NCI-H1417 (cell line): ENCODE measurements around the gene CACFD1.

Experiments
- DNase-seq, 3 experiments: peaks; one replicate each; lab custom pipeline; 2025; lab: John Stamatoyannopoulos, UW

Gene CACFD1

DNA sequence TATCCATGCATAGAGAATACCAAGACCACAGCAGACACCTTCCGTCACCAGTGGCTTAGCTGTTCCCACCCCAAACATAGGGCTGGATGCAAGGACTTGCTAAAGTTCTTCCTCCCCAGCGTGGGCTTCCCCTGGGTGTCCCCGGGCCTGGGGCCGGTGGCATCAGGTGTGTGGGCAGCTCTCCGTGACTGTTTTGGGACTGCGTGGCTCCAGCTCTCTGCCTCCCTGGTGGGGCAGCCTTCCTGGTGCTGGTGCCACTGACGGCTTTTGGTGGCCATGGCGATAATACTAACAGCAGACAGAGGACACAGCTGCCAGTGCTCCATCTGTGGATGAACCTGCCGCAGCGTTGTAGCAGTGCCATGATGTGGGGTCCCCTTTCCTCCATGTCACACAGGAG, 4.9 kb downstream of the CACFD1 start:
- no peak for DNase-seq

DNA sequence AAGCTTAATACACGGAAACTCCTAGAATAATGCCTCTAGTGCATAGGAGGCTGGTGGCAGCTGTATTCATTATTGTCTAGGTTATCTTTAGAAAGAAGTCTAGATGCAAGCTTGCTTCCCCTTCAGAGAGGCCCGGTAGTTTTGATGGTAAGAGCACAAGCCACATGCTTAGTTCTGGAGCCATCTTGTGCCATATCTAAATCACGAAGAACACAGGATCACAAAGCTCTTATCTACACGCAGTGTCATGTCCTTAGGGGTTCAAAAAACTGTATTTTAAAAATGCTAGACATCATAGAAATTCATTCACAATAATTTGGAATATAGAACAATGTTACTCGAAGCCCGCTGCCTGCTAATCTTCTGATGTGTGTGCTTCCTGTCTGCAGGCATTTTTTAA, 6.2 kb downstream of the CACFD1 start:
- no peak for DNase-seq

DNA sequence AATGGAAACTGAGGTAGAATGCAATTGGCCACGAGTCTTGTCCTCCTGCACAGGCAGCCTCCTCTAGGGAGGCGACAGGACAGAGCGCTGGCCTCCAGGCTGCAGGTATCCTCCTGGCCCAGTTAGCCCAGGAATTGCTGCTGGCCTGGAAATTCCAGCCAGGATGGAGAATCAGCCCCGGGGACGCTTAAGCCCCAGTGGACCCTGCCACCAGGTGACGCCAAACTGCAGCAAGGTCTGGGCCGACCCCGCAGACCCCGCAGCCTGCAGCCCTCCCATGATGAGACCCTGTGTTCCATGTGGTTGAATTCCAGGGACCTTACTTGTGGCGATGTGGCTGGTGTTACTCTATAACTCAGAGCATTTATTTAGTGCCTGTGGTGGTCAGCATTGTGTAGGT, 7.3 kb downstream of the CACFD1 start:
- no peak for DNase-seq

DNA sequence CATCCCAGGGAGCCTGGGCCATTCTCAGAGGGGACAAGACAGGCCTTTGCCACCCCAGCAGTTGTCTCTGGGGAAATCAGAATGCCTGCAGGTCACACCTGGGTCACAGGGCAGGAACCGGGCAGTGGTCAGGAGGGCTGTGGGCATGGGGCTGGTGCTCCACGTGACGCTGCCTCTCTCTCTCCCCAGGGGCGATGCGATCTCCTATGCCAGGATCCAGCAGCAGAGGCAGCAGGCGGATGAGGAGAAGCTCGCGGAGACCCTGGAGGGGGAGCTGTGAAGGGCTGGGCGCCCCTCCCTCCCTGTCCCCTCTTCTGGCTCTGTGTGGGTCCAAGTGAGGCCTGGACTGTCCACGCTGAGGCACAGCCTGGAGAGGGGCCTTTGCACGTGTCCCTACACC, 8.6 kb downstream of the CACFD1 start:
- DNase-seq: no peak

- no peak for DNase-seq
Measured at GRCh38 chr9:133468777-133469421, 9.1 kb downstream of the CACFD1 start.

DNA sequence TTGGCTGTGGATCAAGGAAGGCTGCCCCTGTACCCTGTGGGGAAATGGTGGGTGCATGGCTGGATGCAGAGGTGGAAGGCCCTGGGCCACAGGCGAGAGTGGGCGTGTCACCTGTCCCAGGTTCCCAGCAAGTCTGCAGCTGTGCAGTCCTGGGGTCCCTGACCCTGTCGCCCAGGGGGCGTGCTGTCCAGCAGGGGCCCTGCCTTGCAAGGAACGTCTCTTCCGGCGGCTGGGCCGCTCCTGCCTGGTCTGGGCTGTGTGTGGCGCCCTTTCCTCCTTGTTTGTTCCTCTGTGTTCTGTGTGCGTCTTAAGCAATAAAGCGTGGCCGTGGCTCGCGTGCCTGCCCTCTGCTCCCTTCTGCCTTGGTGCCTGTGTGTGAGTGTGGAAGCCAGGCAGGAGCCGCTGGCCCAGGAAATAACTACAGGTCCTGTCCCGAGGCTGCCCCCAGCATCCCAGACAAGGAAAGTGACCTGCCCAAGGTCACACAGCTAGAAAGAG, 10.7 kb downstream of the CACFD1 start:
- no peak for DNase-seq

DNA sequence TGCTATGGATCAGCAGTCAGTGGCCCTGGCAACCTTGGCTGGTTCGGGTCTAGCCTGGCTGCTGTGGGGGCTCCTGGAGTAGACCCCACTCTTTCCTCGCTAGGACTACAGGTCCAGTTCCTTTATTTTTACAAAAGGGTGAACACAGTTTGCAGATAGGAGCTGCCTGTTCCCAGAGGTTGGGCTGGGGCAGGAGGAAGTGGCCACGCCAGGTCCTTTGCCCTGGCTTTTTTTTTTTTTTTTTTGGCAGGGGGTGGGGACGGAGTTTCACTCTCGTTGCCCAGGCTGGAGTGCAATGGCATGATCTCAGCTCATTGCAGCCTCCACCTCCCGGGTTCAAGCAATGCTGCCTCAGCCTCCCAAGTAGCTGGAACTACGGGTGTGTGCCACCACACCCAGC, 11.2 kb downstream of the CACFD1 start:
- no peak for DNase-seq

DNA sequence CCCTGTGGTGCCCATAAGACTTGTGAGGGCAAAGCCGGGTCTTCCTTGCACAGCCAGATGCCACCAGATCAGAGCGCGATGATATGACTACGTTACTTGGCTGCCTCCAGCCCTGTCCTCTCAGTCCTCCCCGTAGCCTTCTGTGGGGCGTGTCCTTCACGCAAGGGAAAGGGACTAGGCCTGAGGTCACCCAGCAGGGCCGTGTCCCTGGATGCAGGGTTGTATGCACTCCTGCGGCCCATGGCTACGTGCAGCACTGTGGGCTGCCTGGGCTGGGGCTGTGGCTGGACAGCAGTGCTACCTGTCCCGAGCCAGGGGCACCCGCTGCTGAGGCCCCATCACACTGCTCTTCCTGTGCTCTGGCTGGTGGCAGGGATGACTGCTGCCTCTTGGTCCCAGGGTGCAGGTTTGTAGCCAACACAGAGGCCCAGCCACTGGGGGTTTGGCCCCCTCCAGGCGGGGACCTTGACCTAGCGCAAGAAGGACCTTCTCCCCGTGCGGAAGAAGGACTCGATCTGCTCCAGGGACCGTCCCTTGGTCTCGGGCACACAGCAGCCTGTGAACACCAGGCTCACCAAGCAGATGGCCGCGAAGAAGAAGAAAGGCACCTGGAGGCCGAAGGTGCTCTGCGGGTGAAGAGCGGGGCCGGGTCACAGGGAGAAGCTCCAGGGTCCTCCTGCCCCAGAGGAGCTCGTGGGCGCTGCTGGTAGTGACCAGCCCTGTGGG, 11.9 kb downstream of the CACFD1 start:
- DNase-seq: no peak

GRCh38 chr9:133472277-133472645, 12.5 kb downstream of the CACFD1 start:
- no peak for DNase-seq

DNA sequence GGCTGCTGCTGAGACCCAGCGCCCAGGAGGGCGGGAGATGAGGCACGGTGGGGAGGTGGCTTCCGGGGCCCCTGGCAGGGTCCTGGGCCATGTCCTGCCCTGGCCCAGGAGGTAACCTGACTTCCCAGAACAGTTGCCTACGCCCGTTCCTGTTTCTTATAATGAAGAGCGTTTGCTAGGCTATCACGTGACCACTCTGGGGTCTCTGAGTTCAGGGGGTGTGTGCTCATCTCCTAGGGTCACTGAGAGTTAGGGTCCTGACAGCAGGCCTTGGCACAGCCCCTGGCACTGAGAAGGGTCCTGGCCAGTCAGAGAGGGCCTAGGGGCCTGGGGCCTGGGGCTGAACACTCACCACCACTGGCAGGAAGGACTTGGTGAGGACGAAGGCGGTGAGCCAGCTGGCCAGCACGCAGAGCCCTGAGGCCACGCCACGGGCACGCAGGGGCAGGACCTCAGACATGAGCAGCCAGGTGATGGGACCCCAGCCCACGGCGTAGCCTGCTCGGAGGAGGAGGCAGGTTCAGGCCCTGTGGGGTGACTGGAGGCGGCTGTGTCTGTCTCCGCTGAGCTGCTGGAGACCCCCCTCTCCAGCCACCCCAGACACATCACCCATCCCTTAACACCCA, 13.1 kb downstream of the CACFD1 start:
- DNase-seq: no peak

DNA sequence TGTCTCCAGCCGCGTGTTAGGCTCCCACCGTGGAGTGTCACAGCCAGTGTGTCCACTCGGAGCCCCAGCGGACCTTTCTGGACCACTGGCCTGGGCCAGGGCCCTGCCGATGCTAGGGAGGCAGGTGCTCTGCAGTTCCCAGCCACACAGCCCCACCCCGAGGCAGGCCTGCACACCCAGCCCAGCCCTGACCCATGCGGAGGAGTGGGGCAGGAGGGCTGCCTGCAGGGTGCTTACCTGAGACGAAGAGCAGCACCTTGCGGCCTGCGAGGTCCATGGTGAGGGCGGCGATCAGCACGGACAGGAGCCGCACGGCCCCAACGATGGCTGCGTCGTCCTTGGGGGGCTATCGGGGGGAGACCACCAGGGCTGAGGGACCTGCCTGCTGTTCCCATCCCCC, 14.0 kb downstream of the CACFD1 start:
- DNase-seq: no peak

DNA sequence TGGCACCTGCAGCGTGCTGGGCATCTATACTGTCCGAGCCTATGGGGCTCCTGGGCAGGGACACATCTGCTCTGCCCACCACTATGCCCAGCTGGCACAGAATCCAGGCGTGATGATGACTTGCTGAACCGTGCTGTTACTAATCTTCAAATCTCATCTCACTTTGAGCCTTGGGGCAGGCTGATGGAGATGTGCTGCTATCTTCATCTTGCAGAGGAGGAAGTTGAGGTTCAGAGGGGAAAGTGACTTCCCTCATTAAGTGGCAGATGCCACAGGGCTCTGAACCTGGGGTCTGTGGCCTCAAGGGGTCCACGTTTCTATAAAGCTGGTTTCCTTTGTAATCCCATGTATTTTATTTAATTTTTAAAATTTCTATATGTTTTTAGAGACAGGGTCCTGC, 14.4 kb downstream of the CACFD1 start:
- no peak for DNase-seq

- no peak for DNase-seq
Measured at GRCh38 chr9:133474853-133475252, 15.1 kb downstream of the CACFD1 start.

- no peak for DNase-seq
Measured at GRCh38 chr9:133475292-133476012, 15.7 kb downstream of the CACFD1 start.

- DNase-seq: no peak
Measured at GRCh38 chr9:133476036-133476931, 16.5 kb downstream of the CACFD1 start.

DNA sequence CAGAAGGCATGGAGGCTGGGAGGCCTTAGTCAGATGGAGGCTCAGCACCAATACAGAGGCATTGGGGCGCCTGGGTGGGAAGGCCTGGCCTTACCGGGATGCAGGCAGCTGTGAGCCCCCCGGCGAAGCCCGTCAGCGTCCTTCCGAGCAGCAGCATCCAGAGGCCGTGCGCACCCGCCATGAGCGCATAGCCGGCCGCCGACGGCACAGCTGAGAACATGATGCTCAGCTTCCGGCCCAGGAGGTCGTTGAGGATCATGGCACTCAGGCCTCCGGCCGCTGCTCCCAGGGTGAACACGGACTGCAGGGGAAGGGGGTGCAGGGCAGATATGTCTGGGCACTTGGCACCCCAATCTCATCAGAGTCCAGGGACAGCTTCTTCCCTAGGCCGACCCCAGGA, 17.2 kb downstream of the CACFD1 start:
- no peak for DNase-seq

DNA sequence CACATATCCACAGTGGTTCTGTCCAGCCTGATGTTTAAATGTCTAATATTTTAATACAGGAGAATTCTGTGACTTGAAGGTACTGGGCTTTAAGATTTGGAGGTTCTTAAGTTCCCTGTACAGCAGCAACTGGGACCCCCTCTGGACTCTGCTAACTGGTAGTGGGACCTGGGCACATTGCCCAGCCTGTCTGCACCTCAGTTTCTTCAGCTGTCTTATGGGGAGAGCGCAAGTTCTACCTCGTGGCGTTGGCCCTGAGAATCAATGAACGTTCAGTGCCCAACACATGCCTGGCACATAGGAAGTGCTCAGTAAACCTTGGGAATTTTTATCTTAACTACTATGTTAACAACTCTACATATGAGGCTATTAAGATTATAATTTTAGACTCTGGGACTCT, 17.7 kb downstream of the CACFD1 start:
- DNase-seq: no peak

DNA sequence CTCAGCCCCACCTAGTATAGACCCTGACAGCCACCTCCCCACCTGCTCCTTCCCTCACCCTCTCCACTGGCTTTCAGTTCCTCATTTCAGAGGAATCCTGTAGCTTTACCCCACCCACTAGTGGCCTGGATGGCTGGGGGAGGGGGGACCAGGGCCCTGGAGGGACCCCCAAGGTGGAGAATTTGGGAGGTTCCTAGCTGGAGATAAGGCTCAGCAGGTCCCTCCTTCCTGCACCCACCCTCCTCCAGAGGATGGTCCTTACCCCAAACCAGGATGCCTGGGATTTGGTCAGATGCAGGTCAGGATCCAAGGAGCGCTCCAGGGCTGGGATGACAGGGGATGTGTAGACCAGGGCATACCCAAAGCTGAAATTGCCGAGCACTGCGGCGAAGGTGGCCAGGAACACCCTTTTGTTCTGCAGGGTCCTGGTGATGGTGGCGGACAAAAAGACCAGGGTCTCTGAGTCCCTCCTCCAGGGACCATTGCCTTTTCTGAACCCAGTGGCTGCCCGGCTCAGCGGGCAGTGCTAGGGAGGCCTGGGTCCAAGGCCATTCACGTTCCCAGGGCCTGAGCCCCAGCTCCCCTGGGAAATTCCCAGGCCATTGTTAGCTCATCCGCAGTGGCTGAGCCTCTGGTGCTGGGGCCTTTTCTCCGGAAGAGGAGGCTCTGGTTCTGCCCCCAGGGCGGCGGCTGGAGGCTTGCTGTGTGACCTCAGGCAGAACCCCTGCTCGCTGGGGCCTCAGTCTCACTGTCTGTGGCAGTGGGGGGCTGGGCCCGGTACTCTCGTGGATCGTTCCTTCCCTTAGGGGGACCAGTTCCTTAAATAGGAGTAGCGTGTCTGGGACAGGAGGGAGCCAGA, 18.4 kb downstream of the CACFD1 start:
- DNase-seq: peak in 1 of 3 experiments; percentile 74

DNA sequence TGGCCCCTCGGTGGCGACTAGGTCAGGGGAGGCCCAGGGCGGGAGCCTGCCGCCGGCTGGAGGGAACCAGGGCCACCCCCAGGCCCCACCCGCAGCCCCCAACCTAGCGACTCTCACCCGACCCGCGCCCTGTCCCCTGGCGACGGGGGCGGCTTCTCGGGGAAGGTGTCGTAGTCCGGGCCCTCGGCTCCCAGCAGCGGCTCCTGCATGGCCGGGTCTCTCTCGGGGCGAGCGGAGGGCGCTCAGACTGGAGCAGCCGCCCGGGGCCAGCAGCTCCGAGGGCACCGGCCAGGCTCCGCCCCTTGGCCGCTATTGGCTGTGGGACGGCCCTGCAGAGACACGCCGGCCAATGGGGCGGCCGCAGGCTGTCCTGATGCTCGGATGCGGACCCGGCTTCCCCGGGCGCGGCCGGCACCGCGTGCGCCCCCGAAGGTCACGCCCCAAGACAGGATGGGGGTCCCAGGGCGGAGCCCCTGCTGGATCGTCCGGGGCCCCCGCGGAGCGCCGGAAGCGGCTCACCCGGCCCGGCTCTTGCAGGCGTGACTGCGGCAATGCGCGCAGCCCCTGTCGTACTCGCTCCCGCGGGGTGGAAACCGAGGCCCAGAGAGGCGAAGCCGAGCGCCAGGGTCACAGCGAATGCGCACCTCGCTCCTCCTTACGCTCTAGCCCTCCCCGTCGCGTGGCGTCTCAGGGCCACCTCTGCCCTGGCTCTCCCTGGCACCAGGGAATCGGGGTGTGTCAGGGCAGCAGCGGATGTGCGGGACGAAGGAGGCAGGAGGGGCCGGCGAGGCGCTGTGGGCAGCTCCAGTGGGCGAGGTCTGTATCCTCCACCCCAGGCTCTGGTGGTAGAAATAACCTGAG, 19.3 kb downstream of the CACFD1 start, which contains the start of gene SLC2A6:
Gene SLC2A6 (minus strand): TSS at position 249 of the 861 bp plus-strand sequence. CDS start 40 bp downstream, at position 209.
- DNase-seq: peak; percentile 60 to 96 (median 94)
